Kidney capillary endothelial cell (primary cell): Measurements from ENCODE around the gene PLA2G15.

Experiments used
- DNase-seq: peaks from one replicate; pipeline ENCODE4 v3.0.0-alpha.2; 2018; ENCODE audit warnings: low spot score

PLA2G15 gene

GRCh38 chr16:68232335-68232734 lies 12.8 kb upstream of the PLA2G15 start:
- no peak for DNase-seq

GRCh38 chr16:68233085-68233834 lies 11.9 kb upstream of the PLA2G15 start:
- no peak for DNase-seq

- DNase-seq, result no peak
Observed at GRCh38 chr16:68233835-68234187, 11.4 kb upstream of the PLA2G15 start.

DNA sequence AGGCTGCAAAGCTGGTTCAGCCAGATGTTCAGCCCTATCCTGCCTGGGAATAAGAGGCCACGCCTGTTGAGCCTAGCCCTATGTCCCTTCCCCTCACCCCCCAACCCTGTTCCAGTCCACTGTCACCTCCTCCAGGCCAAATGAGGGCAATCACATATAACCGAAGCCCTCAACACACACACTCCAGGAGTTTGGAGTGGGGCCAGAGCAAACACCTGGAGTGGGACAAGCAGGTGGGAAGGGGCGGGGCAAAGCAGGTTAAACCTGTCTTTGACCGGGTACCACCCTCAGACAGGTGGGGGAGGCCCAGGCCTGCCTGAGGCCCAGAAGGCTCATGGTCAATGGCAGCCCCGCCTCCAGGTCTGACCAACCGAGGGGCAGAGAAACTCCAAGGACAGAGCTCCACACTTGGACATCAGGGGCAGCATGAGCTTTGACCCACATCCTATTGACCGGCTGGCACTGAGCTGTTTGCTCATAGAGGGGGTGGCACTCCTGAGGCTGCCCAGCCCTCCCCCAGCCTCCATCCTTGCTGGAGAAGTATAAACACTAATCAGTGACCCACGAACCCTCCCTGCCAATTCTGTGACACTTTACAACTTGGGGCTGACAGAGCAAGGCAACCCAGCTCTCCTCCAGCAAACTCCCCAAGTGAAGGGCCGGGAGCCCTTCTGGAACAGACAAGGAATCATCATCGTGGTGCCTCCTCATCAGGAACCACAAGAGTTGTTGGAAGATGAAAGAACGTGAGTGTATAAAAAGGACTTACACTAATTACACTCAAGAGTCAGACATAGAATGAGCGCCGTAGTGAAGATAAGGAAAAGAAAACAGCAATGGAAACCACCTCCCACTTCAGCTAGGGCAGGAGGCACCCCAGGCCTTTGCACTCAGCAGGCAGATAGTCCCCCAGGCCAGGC lies 10.7 kb upstream of the PLA2G15 start:
- no peak for DNase-seq

DNA sequence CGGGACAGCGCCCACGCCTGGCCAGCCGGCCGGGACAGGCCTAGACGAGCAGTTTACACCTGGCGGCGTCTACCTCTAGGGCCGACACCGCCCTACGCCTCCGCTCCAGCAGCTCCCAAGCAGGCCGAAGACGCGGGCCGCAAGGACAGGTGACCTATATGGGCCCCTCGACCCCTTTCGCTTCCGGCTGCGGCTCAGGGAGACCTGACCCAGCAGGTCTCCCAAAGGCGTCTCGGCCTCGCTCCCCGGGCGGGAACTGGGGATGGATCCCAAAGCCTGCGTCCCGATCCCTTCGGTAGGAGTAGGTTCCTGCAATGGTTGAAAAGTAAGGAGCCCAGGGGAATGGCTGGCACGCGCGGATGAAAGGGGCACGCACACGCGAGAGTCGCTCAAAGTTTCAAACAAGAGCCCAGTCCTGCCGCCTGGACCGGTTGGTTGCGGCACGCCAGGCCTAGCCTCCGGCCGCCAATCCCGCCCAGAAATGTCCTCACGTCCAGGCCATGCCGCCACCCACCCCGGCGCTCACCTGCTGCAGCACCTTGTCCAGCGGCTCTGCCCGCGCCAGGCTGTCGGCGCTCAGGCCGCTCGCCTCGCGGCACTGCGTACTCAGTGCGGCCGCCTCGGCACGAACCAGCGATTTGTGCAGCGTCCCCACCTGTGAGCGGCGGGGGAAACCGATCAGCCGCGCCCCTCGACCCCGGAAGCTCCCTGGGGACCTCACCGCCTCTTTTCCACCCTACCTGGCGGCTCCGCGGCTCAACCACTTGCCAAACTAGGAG lies 9.9 kb upstream of the PLA2G15 start:
- DNase-seq, result no peak

- DNase-seq, result no peak
Observed at GRCh38 chr16:68235887-68236136, 9.4 kb upstream of the PLA2G15 start, which contains the start of gene ESRP2. Gene ESRP2, minus strand, starts transcription at chr16:68236127. Its CDS starts 82 bp downstream, at chr16:68236045.

- DNase-seq, result no peak
Observed at GRCh38 chr16:68236137-68236825, 8.9 kb upstream of the PLA2G15 start.

DNA sequence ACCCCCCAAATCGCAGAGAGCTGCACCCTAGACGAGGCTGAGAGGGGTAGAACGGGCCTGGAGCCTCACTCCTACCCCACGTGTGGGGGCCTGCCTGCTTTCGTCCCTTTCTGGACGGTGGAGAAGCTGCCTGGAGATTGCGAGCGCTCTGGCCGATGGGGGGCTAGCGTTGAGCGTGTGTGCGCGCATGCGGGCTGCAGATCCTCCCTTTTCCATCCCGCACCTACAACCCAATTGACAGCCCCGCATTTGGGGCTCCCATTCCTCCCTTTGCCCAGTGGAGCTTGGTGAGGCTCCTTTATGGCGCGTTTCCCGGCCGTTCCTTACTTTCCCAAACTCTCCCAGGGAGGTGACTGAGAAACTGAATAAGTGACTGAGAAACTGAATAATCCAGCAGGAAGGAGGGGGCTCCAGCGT lies 8.3 kb upstream of the PLA2G15 start:
- no peak for DNase-seq

DNA sequence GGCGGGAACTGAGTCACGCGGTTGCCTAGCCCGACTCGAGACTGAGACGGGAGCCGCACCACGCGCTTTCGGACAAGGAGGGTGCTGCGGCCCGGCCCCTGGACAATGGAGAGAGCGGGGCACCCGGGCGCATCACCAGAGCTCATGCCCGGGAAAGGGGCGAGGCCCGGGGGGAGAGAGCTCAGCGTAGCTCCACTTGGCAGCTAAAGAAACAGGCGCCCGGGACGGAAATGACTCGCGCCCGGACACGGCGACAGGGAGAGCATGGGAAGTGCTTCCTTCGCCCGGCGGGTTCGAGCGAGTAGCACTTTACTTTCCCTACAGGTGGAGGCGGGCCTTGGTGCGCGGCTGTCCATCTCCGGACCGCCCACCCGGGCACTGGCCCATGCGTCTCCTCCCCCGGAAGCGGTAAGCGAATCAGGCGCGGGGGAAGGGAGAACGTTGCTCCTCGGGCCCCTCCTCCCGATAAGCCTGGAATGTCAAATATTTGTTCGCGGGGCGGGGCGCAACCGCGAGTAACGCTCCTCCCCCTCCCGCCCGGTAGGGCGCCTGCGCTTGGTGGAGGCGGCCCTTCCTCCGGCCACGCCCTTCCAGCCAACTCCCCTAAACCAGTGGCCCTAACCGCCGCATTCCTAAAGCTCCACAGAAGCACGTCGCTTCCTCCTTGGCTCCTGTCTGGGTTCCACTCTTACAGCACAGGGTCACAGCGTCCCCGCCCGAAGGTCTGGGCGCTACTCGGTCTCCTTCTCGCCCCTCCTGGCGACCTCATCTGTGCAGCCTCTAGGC lies 7.7 kb upstream of the PLA2G15 start:
- DNase-seq, result peak; percentile 98

DNA sequence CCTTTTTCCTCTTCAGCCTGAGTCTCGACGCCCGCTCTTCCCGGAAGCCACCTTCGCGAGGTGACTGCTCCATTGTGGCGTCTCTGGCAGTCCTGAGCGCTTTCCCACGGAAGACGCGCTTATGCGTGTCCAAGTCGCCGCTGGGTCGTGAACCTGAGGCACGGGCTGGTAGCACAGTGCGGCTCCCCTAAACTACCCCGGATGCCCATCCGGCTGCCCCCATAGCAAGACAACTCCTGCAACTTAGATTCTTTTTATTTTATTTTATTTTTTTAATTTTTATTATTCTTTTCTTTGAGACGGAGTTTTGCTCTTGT lies 7.2 kb upstream of the PLA2G15 start:
- DNase-seq, result no peak

- DNase-seq, result no peak
Observed at GRCh38 chr16:68242085-68242484, 3.1 kb upstream of the PLA2G15 start.

- no peak for DNase-seq
Observed at GRCh38 chr16:68242926-68243858, 2.0 kb upstream of the PLA2G15 start.

GRCh38 chr16:68244481-68244902 lies 681 bp upstream of the PLA2G15 start:
- no peak for DNase-seq

GRCh38 chr16:68246121-68246520 lies 948 bp downstream of the PLA2G15 start:
- no peak for DNase-seq

- no peak for DNase-seq
Observed at GRCh38 chr16:68246666-68247065, 1.5 kb downstream of the PLA2G15 start.

- no peak for DNase-seq
Observed at GRCh38 chr16:68247400-68247799, 2.2 kb downstream of the PLA2G15 start.

GRCh38 chr16:68247932-68248331 lies 2.8 kb downstream of the PLA2G15 start:
- no peak for DNase-seq

DNA sequence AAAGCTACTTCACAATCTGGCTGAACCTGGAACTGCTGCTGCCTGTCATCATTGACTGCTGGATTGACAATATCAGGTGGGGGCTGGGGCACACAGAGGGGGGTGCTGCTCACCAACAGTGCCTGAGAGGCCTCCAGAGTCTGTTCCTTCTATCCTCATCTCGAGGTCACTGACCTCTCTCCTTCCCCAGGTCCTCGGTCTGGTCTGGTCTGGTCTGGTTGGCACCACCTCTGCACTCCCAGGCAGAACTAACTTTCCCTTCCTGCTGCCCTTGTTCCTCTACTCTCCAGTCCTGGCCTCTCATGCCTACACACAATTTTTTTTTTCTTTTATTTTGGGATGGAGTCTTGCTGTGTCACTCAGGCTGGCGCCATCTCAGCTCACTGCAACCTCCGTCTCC lies 4.2 kb downstream of the PLA2G15 start:
- DNase-seq, result no peak

DNA sequence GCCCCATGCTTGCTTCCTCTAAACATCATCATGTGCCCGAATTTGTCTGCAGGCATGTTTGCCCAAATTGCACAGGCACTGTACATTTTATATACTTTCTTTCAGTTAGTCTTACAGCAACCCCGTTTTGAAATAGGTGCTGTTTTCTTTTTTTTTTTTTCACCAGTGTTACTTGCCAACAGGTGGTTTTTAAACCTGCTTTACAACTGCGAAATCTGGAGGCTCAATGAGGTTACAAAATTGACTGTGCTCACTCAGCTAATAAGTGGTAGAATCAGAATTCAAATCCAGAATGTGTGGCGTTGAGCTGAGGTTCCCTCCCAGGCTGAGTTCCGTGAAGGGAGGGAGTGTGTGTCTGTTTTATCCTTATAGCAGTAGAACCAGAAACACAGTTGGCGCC lies 5.8 kb downstream of the PLA2G15 start:
- no peak for DNase-seq

DNA sequence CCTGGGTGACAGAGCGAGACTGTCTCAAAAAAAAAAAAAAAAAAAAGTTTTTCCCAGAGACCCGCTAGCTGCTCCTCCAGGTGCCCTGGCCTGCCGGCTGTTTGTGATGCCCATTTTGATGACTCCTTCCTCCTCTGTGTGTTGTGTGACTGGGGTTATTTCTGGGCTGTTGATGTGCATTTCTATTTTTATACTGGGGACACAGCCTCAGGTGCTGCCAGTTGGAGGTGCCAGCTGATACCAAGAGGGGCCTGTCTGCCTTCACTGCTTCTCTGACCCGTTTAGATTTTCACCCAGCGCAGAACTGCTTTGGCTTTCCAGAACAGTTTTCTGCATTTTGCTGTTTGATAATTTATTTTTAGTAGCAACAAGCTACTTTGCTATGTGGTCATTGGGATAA lies 6.7 kb downstream of the PLA2G15 start:
- no peak for DNase-seq
